Gastrocnemius medialis (tissue), 4 donors: ENCODE measurements around the gene KLF17.

Experiments used
- POLR2A ChIP-seq, 2 donors: fragments of 450-650 bp; IDR thresholded peaks; one replicate each; pipeline ENCODE4 v1.6.1; 2017; ENCODE audit warnings: antibody characterized with exemption in 2 of 2, mild to moderate bottlenecking in 2 of 2, moderate library complexity in 2 of 2
- TF ChIP-seq, protein P1 (sequence below), 5 experiments: fragments of 450-650 bp in 3 of 5; fragments of 200-600 bp in 2 of 5; sonication (generic) in 2 of 5; IDR thresholded peaks in 4 of 5; conservative IDR thresholded peaks in 1 of 5; 1 replicate in 4 of 5; 2 replicates in 1 of 5; pipeline ENCODE4 v1.5.1; 2016 to 2019; ENCODE audit warnings: antibody characterized with exemption in 5 of 5, mild to moderate bottlenecking in 3 of 5, moderate library complexity in 3 of 5

DNA sequence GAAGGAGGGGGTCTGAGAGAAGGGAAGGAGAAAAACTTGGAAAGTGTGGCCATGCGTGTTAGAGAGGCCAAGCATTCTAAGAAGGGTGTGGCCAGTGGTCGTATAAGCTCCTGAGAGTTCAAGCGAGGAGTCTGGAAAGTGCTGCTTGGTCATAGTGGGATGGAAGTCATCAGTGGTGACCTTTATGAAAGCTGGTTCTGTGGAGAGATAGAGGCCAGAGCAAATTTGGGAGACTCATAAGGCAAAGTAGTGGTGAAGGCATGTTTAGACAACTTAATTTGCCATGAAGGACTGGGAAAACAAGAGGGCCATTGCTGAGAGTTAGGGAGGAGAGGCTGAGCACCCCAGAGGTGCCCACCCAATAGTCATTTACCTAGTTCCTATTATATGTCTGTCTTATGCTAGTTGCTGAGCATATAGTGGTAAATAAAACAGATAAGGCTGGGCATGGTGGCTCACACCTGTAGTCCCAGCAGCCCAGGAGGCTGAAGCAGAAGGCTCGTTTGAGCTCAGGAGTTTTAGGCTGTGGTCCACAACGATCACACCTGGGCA, 1.9 kb downstream of the KLF17 start:
- TF ChIP-seq, protein P1, sequence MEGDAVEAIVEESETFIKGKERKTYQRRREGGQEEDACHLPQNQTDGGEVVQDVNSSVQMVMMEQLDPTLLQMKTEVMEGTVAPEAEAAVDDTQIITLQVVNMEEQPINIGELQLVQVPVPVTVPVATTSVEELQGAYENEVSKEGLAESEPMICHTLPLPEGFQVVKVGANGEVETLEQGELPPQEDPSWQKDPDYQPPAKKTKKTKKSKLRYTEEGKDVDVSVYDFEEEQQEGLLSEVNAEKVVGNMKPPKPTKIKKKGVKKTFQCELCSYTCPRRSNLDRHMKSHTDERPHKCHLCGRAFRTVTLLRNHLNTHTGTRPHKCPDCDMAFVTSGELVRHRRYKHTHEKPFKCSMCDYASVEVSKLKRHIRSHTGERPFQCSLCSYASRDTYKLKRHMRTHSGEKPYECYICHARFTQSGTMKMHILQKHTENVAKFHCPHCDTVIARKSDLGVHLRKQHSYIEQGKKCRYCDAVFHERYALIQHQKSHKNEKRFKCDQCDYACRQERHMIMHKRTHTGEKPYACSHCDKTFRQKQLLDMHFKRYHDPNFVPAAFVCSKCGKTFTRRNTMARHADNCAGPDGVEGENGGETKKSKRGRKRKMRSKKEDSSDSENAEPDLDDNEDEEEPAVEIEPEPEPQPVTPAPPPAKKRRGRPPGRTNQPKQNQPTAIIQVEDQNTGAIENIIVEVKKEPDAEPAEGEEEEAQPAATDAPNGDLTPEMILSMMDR (IDR thresholded peaks at IDR 0.05 in 4 of 5, conservative IDR thresholded peaks at IDR 0.05 in 1 of 5), result no peak
- TF ChIP-seq POLR2A (IDR thresholded peaks at IDR 0.05), result no peak
